Fibroblast of lung (primary cell): ENCODE measurements around the gene EPHA5. TPM values are rescaled to one million over a fixed set of nuclear protein-coding genes. Genes with fewer than 3 reads are reported as not detected.

Source experiments
- DNase-seq, 2 donors: peaks; one replicate each; pipeline versions ENCODE4 v3.0.0 to v3.0.0-alpha.2; 2010; ENCODE audit warnings: low read depth in 2 of 2
- H2AFZ ChIP-seq: 2 replicates; pipeline ENCODE4 v1.5.1; 2012; ENCODE audit warnings: low read length, control low read depth, inconsistent platforms
- H3K27ac ChIP-seq: 2 replicates; pipeline ENCODE4 v1.5.1; 2011; ENCODE audit warnings: low read length, control low read depth; ENCODE audit not compliant: insufficient read depth
- H3K27me3 ChIP-seq: 2 replicates; pipeline ENCODE4 v1.5.1; 2011; ENCODE audit warnings: mild to moderate bottlenecking, low read length; ENCODE audit not compliant: control insufficient read depth, insufficient read depth
- H3K36me3 ChIP-seq: 2 replicates; pipeline ENCODE4 v1.5.1; 2011; ENCODE audit warnings: low read length; ENCODE audit not compliant: control insufficient read depth, insufficient read depth
- H3K4me1 ChIP-seq: 2 replicates; pipeline ENCODE4 v1.5.1; 2011; ENCODE audit warnings: low read length; ENCODE audit not compliant: control insufficient read depth, insufficient read depth; ENCODE audit errors: extremely low read depth
- H3K4me2 ChIP-seq: 2 replicates; pipeline ENCODE4 v1.5.1; 2011; ENCODE audit warnings: low read length, control low read depth; ENCODE audit not compliant: insufficient read depth; ENCODE audit errors: extremely low read depth
- H3K4me3 ChIP-seq, 4 experiments: fragments of 200-600 bp in 1 of 4; sonication (generic) in 1 of 4; replicated peaks in 1 of 4; 2 replicates each; pipeline ENCODE4 v1.5.1; 2011 to 2016; ENCODE audit warnings: low read length in 4 of 4, low read depth in 3 of 4, mild to moderate bottlenecking in 3 of 4, control low read depth in 2 of 4, inconsistent platforms in 1 of 4, mixed read lengths in 1 of 4; ENCODE audit not compliant: insufficient read depth in 1 of 4; ENCODE audit errors: control extremely low read depth in 1 of 4
- H3K79me2 ChIP-seq: 2 replicates; pipeline ENCODE4 v1.5.1; 2012; ENCODE audit warnings: mild to moderate bottlenecking, low read length, inconsistent platforms; ENCODE audit not compliant: control insufficient read depth, insufficient read depth
- H3K9ac ChIP-seq: 2 replicates; pipeline ENCODE4 v1.5.1; 2011; ENCODE audit warnings: mild to moderate bottlenecking, low read length, control low read depth; ENCODE audit not compliant: insufficient read depth
- H3K9me3 ChIP-seq: 2 replicates; pipeline ENCODE4 v1.5.1; 2012; ENCODE audit warnings: low read depth, low read length; ENCODE audit not compliant: control insufficient read depth, insufficient read depth
- H4K20me1 ChIP-seq: 2 replicates; pipeline ENCODE4 v1.5.1; 2011; ENCODE audit warnings: low read length; ENCODE audit not compliant: control insufficient read depth, insufficient read depth; ENCODE audit errors: extremely low read depth
- CTCF ChIP-seq, 2 donors: IDR thresholded peaks in 1 of 2; conservative IDR thresholded peaks in 1 of 2; 1 replicate in 1 of 2; 2 replicates in 1 of 2; pipeline ENCODE4 v1.5.1; 2011 to 2012; ENCODE audit warnings: low read length in 2 of 2, control low read depth in 1 of 2, inconsistent platforms in 1 of 2, low read depth in 1 of 2, mild to moderate bottlenecking in 1 of 2
- EZH2 ChIP-seq: IDR thresholded peaks from 2 replicates; pipeline ENCODE4 v1.5.1; 2012; ENCODE audit warnings: low read length, control low read depth, mild to moderate bottlenecking; ENCODE audit errors: missing control alignments
- polyA plus RNA-seq, 2 donors: library from polyadenylated mRNA; depleted of rRNA in 1 of 2; stranded (reverse) in 1 of 2; unstranded in 1 of 2; fragments of >200 nt; gene quantifications; 2 replicates each; pipeline ENCODE4 v1.2.1, GENCODE V29; 2011 to 2012; ENCODE audit warnings: missing spikeins in 1 of 2
- total RNA-seq: library from RNA; depleted of rRNA; stranded (reverse); fragments of >200 nt; gene quantifications from 2 replicates; pipeline ENCODE4 v1.2.1, GENCODE V29; 2014

Gene EPHA5
- total and polyA plus RNA-seq, 2 donors (not counting 1 experiment from before 2014, with no cell fraction given): under 0.01 to 0.16 TPM

- Histone ChIP-seq H3K27ac (no peak overlapping the region), H3K36me3 (no peaks in the 10 kb centered on the region), H3K9ac (no peak overlapping the region), H3K27me3 (no peaks in the 10 kb centered on the region), H3K9me3 (no peaks in the 10 kb centered on the region), H2AFZ (no peak overlapping the region), H3K4me3 (no peak overlapping the region), H3K4me2 (no peak overlapping the region), H3K79me2 (no peaks in the 10 kb centered on the region), H4K20me1 (no peaks in the 10 kb centered on the region), H3K4me1 (no peaks in the 10 kb centered on the region)
- no peak for DNase-seq
- TF ChIP-seq EZH2: no peak
- no peak for TF ChIP-seq CTCF (conservative IDR thresholded peaks at IDR 0.05 in 1 of 2, IDR thresholded peaks at IDR 0.05 in 1 of 2; ENCODE audit: low read depth in 1 of 2, low read length in 2 of 2)
Observed at GRCh38 chr4:65399084-65399483, 271.2 kb downstream of the EPHA5 start.

- Histone ChIP-seq H3K4me2 (no peak overlapping the region), H3K27ac (no peak overlapping the region), H3K9ac (no peak overlapping the region), H3K4me1 (no peaks in the 10 kb centered on the region), H3K79me2 (no peaks in the 10 kb centered on the region), H3K36me3 (no peaks in the 10 kb centered on the region), H2AFZ (no peak overlapping the region), H3K4me3 (no peak overlapping the region), H4K20me1 (no peaks in the 10 kb centered on the region), H3K27me3 (no peaks in the 10 kb centered on the region), H3K9me3 (no peaks in the 10 kb centered on the region)
- no peak for TF ChIP-seq EZH2
- TF ChIP-seq CTCF (conservative IDR thresholded peaks at IDR 0.05 in 1 of 2, IDR thresholded peaks at IDR 0.05 in 1 of 2; ENCODE audit: low read depth in 1 of 2, low read length in 2 of 2): no peak
- no peak for DNase-seq
Observed at GRCh38 chr4:65393078-65393477, 277.2 kb downstream of the EPHA5 start.

GRCh38 chr4:65392488-65392887 is 277.8 kb downstream of the EPHA5 start:
- no peak overlapping the region for H3K9ac ChIP-seq
- no peaks in the 10 kb centered on the region for H3K9me3 ChIP-seq
- TF ChIP-seq EZH2: no peak
- TF ChIP-seq CTCF (conservative IDR thresholded peaks at IDR 0.05 in 1 of 2, IDR thresholded peaks at IDR 0.05 in 1 of 2; ENCODE audit: low read depth in 1 of 2, low read length in 2 of 2): no peak
- H3K79me2 ChIP-seq: no peaks in the 10 kb centered on the region
- DNase-seq: no peak
- H2AFZ ChIP-seq: no peak overlapping the region
- H3K27ac ChIP-seq: no peak overlapping the region
- no peak overlapping the region for H3K4me2 ChIP-seq
- H3K4me1 ChIP-seq: no peaks in the 10 kb centered on the region
- no peaks in the 10 kb centered on the region for H4K20me1 ChIP-seq
- no peaks in the 10 kb centered on the region for H3K36me3 ChIP-seq
- no peaks in the 10 kb centered on the region for H3K27me3 ChIP-seq
- H3K4me3 ChIP-seq: no peak overlapping the region
